ENCODE results near the gene DHX9. TPM values are rescaled to one million over a fixed set of nuclear protein-coding genes. Genes with fewer than 3 reads are reported as not detected.

The DHX9 gene
- polyA plus RNA-seq (2013, experiment 1 of 2), result 137 TPM
- 143 TPM for polyA plus RNA-seq (2013, experiment 2 of 2)

GRCh38 chr1:182839209-182840066 is at the start of gene DHX9:
Gene DHX9 (plus strand): TSS chr1:182839347. CDS start chr1:182842567, 3,220 bp downstream.
- peaks cover 29% of the 10 kb centered on the region for H3K36me3 ChIP-seq (ENCODE audit: control insufficient read depth, insufficient read depth, low read length)
- 0% methylated on average over 36 to 66 of the region's 92 CpGs for WGBS, 2 experiments (ENCODE audit: insufficient coverage in 2 of 2)

GRCh38 chr1:182791281-182792179 is 47.6 kb upstream of the DHX9 start:
- Histone ChIP-seq H3K4me3 (ENCODE audit: extremely low read depth, insufficient read depth, low read length, poor library complexity, severe bottlenecking) (no peak overlapping the region), H3K9me3 (ENCODE audit: control insufficient read depth, low read length) (no peaks in the 10 kb centered on the region), H3K36me3 (ENCODE audit: control insufficient read depth, insufficient read depth, low read length) (no peaks in the 10 kb centered on the region), H3K4me1 (ENCODE audit: control insufficient read depth, insufficient read depth, low read length, poor library complexity, severe bottlenecking) (peaks cover 12% of the 10 kb centered on the region), H3K27ac (ENCODE audit: low read depth, low read length, severe bottlenecking) (no peak overlapping the region)
- 74 to 87% methylated on average over 4 to 5 of the region's 8 CpGs for WGBS, 2 experiments (ENCODE audit: insufficient coverage in 2 of 2)

More at GRCh38 chr1:182839209-182840066, at the start of gene DHX9:
- Histone ChIP-seq H3K4me3 (ENCODE audit: extremely low read depth, insufficient read depth, low read length, poor library complexity, severe bottlenecking) (peak within 1 kb of the TSS; percentile 81), H3K4me1 (ENCODE audit: control insufficient read depth, insufficient read depth, low read length, poor library complexity, severe bottlenecking) (peaks cover 6% of the 10 kb centered on the region), H3K9me3 (ENCODE audit: control insufficient read depth, low read length) (no peaks in the 10 kb centered on the region), H3K27ac (ENCODE audit: low read depth, low read length, severe bottlenecking) (peak within 1 kb of the TSS; percentile 97)

- no peaks in the 10 kb centered on the region for H3K9me3 ChIP-seq (ENCODE audit: control insufficient read depth, low read length)
- no peak overlapping the region for H3K27ac ChIP-seq (ENCODE audit: low read depth, low read length, severe bottlenecking)
- WGBS, 2 experiments (ENCODE audit: insufficient coverage in 2 of 2), result 100% methylated on average over 1 of the region's 2 CpGs; no CpG with 5 or more reads in 1 of the 2 experiments
- H3K36me3 ChIP-seq (ENCODE audit: control insufficient read depth, insufficient read depth, low read length), result no peaks in the 10 kb centered on the region
- H3K4me3 ChIP-seq (ENCODE audit: extremely low read depth, insufficient read depth, low read length, poor library complexity, severe bottlenecking), result no peak overlapping the region
- peaks cover 8% of the 10 kb centered on the region for H3K4me1 ChIP-seq (ENCODE audit: control insufficient read depth, insufficient read depth, low read length, poor library complexity, severe bottlenecking)
Observed at GRCh38 chr1:182794091-182794490, 45.1 kb upstream of the DHX9 start.

- Histone ChIP-seq H3K4me3 (ENCODE audit: extremely low read depth, insufficient read depth, low read length, poor library complexity, severe bottlenecking) (no peak overlapping the region), H3K27ac (ENCODE audit: low read depth, low read length, severe bottlenecking) (no peak overlapping the region), H3K9me3 (ENCODE audit: control insufficient read depth, low read length) (no peaks in the 10 kb centered on the region), H3K4me1 (ENCODE audit: control insufficient read depth, insufficient read depth, low read length, poor library complexity, severe bottlenecking) (peaks cover 8% of the 10 kb centered on the region), H3K36me3 (ENCODE audit: control insufficient read depth, insufficient read depth, low read length) (no peaks in the 10 kb centered on the region)
- 100% methylated on average over 1 to 2 of the region's 3 CpGs for WGBS, 2 experiments (ENCODE audit: insufficient coverage in 2 of 2)
Observed at GRCh38 chr1:182794676-182795201, 44.4 kb upstream of the DHX9 start.

GRCh38 chr1:182795563-182796228 is 43.5 kb upstream of the DHX9 start:
- no peaks in the 10 kb centered on the region for H3K9me3 ChIP-seq (ENCODE audit: control insufficient read depth, low read length)
- peak overlapping the region; percentile 10 for H3K27ac ChIP-seq (ENCODE audit: low read depth, low read length, severe bottlenecking)
- H3K4me3 ChIP-seq (ENCODE audit: extremely low read depth, insufficient read depth, low read length, poor library complexity, severe bottlenecking), result no peak overlapping the region
- H3K36me3 ChIP-seq (ENCODE audit: control insufficient read depth, insufficient read depth, low read length), result no peaks in the 10 kb centered on the region
- WGBS, 2 experiments (ENCODE audit: insufficient coverage in 2 of 2), result 89 to 93% methylated on average over 6 to 7 of the region's 8 CpGs
- peaks cover 8% of the 10 kb centered on the region for H3K4me1 ChIP-seq (ENCODE audit: control insufficient read depth, insufficient read depth, low read length, poor library complexity, severe bottlenecking)

DNA sequence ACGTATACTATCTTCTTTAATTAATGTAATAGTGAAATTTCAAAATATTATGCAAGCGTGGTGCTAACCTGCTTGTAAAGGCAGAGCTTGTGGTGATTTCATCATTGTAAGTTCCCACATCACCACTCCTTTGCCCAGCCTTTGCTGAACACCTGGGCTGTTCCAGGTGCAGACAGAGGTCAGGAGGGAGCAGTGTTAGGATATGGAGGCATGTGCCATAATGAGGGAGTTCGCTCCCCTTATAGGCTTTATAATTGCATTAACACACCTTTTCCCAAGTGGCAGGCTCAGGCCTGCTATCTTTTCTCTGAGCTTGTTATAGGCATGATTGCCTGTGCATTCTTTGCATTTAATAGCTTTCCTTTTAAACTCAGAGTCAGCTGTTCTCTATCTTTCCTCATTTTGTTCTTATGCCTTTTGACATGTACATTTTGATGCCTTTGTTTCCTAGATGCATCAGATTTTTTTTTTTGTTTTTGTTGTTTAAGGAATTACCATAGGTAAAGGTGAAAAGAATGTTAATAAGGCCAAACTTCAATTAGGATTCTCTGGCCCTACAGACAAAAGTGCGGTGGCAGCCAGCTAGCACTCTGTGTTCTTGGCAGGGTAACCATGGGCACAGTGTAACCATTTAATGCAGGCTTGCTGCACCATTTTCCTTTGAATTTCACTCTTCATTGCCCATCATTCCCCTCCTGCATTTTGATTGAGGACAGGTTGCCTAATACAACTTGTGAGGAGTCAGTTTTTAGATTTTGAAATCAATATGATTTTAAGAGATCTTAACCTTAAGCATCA is 36.9 kb upstream of the DHX9 start:
- H3K9me3 ChIP-seq (ENCODE audit: control insufficient read depth, low read length), result no peaks in the 10 kb centered on the region
- no peak overlapping the region for H3K27ac ChIP-seq (ENCODE audit: low read depth, low read length, severe bottlenecking)
- no peak overlapping the region for H3K4me3 ChIP-seq (ENCODE audit: extremely low read depth, insufficient read depth, low read length, poor library complexity, severe bottlenecking)
- no peaks in the 10 kb centered on the region for H3K36me3 ChIP-seq (ENCODE audit: control insufficient read depth, insufficient read depth, low read length)
- no peaks in the 10 kb centered on the region for H3K4me1 ChIP-seq (ENCODE audit: control insufficient read depth, insufficient read depth, low read length, poor library complexity, severe bottlenecking)
- 25 to 30% methylated on average over 1 of the region's 4 CpGs for WGBS, 2 experiments (ENCODE audit: insufficient coverage in 2 of 2)

DNA sequence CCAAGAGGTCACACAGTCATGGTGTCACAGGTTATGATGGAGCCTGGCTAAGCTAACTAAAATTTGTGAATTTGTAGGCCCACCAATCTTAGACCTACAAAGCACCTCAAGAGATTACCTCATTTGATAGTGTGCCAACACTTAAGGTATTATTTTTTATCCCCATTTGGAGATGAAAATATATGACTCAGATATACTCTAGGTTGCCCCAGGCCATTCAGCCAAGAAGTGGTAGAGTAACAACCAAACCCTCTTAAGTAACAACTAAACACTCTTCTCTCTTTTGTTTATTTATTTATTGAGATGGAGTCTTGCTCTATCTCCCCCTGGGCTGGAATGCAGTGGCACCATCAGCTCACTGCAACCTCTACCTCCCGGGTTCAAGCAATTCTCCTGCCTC is 35.3 kb upstream of the DHX9 start:
- Histone ChIP-seq H3K4me3 (ENCODE audit: extremely low read depth, insufficient read depth, low read length, poor library complexity, severe bottlenecking) (no peak overlapping the region), H3K27ac (ENCODE audit: low read depth, low read length, severe bottlenecking) (no peak overlapping the region), H3K36me3 (ENCODE audit: control insufficient read depth, insufficient read depth, low read length) (no peaks in the 10 kb centered on the region), H3K4me1 (ENCODE audit: control insufficient read depth, insufficient read depth, low read length, poor library complexity, severe bottlenecking) (no peaks in the 10 kb centered on the region), H3K9me3 (ENCODE audit: control insufficient read depth, low read length) (no peaks in the 10 kb centered on the region)
- WGBS, 2 experiments (ENCODE audit: insufficient coverage in 2 of 2), result 86 to 100% methylated on average over 1 of the region's 1 CpG

GRCh38 chr1:182806015-182806678 is 33.0 kb upstream of the DHX9 start:
- no peaks in the 10 kb centered on the region for H3K9me3 ChIP-seq (ENCODE audit: control insufficient read depth, low read length)
- no peak overlapping the region for H3K27ac ChIP-seq (ENCODE audit: low read depth, low read length, severe bottlenecking)
- no peaks in the 10 kb centered on the region for H3K36me3 ChIP-seq (ENCODE audit: control insufficient read depth, insufficient read depth, low read length)
- H3K4me1 ChIP-seq (ENCODE audit: control insufficient read depth, insufficient read depth, low read length, poor library complexity, severe bottlenecking), result no peaks in the 10 kb centered on the region
- H3K4me3 ChIP-seq (ENCODE audit: extremely low read depth, insufficient read depth, low read length, poor library complexity, severe bottlenecking), result no peak overlapping the region
- 61 to 62% methylated on average over 8 to 9 of the region's 11 CpGs for WGBS, 2 experiments (ENCODE audit: insufficient coverage in 2 of 2)

- Histone ChIP-seq H3K4me3 (ENCODE audit: extremely low read depth, insufficient read depth, low read length, poor library complexity, severe bottlenecking) (no peak overlapping the region), H3K9me3 (ENCODE audit: control insufficient read depth, low read length) (no peaks in the 10 kb centered on the region), H3K27ac (ENCODE audit: low read depth, low read length, severe bottlenecking) (no peak overlapping the region), H3K36me3 (ENCODE audit: control insufficient read depth, insufficient read depth, low read length) (no peaks in the 10 kb centered on the region), H3K4me1 (ENCODE audit: control insufficient read depth, insufficient read depth, low read length, poor library complexity, severe bottlenecking) (no peaks in the 10 kb centered on the region)
- WGBS, 2 experiments (ENCODE audit: insufficient coverage in 2 of 2), result 100% methylated on average over 1 of the region's 3 CpGs; no CpG with 5 or more reads in 1 of the 2 experiments
Observed at GRCh38 chr1:182807907-182808306, 31.2 kb upstream of the DHX9 start.
